K562 (cell line): ENCODE measurements around the gene CTDSPL. TPM values are rescaled to one million over a fixed set of nuclear protein-coding genes. Genes with fewer than 3 reads are reported as not detected.
A peak's percentile ranks its signal among the peaks of the same experiment; 100 is the strongest.

ENCODE experiments used
- ATAC-seq: fragments of 200-7000 bp; cut with Tn5 transposase; 3 replicates; pipeline ENCODE4 v1.9.1; 2020; ENCODE audit warnings: moderate library complexity
- BruUV-seq: library from RNA; stranded (reverse); fragments of 400-500 nt; replicated peaks from 2 replicates; lab custom pipeline; 2021; lab: Mats Ljungman, UMichigan
- CTCF ChIA-PET: fragments of 300-600 bp; formaldehyde crosslinking; extraction: SDS; loops from one replicate; lab custom pipeline; 2021; ENCODE audit warnings: low intra/inter-chr PET ratio; lab: Yijun Ruan, JAX
- POLR2A ChIA-PET: fragments of 300-600, 350-650 bp; sonication (Branson Sonifier 250); formaldehyde crosslinking; extraction: SDS; loops from one replicate; lab custom pipeline; 2021; ENCODE audit warnings: antibody characterized with exemption, inconsistent platforms; lab: Yijun Ruan, JAX
- DNase-seq, 4 experiments: peaks; one replicate each; pipeline versions ENCODE4 v3.0.0 to v3.0.0-alpha.2; 2011 to 2018; ENCODE audit warnings: low spot score in 3 of 4, mixed read lengths in 3 of 4; ENCODE audit errors: extremely low read depth in 1 of 4
- FAIRE-seq: peaks from 2 replicates; lab custom pipeline; 2011; peaks lifted over from hg19 to GRCh38; lab: Jason Lieb, UNC
- H2AFZ ChIP-seq: 2 replicates; pipeline ENCODE4 v1.6.0; 2011; ENCODE audit warnings: low read depth, low read length, control low read depth, inconsistent platforms
- H3K27ac ChIP-seq: fragments of 200-600 bp; 3 replicates; pipeline ENCODE4 v1.8.0; 2011; ENCODE audit warnings: low read depth, mild to moderate bottlenecking, control low read depth, inconsistent platforms, low read length, moderate library complexity, mixed read lengths; ENCODE audit errors: extremely low read depth
- H3K27me3 ChIP-seq, 2 experiments: fragments of 300-600 bp in 1 of 2; 2 replicates in 1 of 2; 3 replicates in 1 of 2; pipeline versions ENCODE4 v1.6.0 to v1.8.0; 2011; ENCODE audit warnings: inconsistent platforms in 2 of 2, low read length in 2 of 2, mild to moderate bottlenecking in 1 of 2, mixed read lengths in 1 of 2, moderate library complexity in 1 of 2; ENCODE audit not compliant: control insufficient read depth in 2 of 2, insufficient read depth in 2 of 2
- H3K36me3 ChIP-seq: fragments of 300-600 bp; 3 replicates; pipeline ENCODE4 v1.8.0; 2011; ENCODE audit warnings: mild to moderate bottlenecking, low read length, inconsistent platforms; ENCODE audit not compliant: control insufficient read depth, insufficient read depth
- H3K4me1 ChIP-seq, 2 experiments: fragments of 200-600 bp in 1 of 2; replicated peaks in 1 of 2; 2 replicates in 1 of 2; 3 replicates in 1 of 2; pipeline versions ENCODE4 v1.5.1 to v1.8.0; 2011; ENCODE audit warnings: inconsistent platforms in 2 of 2, low read length in 2 of 2, mild to moderate bottlenecking in 1 of 2, mixed read lengths in 1 of 2, moderate library complexity in 1 of 2; ENCODE audit not compliant: control insufficient read depth in 2 of 2, insufficient read depth in 2 of 2
- H3K4me2 ChIP-seq: 2 replicates; pipeline ENCODE4 v1.6.1; 2011; ENCODE audit warnings: low read length, control low read depth, inconsistent platforms, mixed read lengths; ENCODE audit not compliant: insufficient read depth
- H3K4me3 ChIP-seq: fragments of 200-600 bp; sonication (generic), shearing (Covaris generic); 2 replicates; pipeline ENCODE4 v1.5.1; 2016; ENCODE audit warnings: control low read depth, inconsistent platforms
- H3K79me2 ChIP-seq: fragments of 200-600 bp; 3 replicates; pipeline ENCODE4 v1.8.0; 2011; ENCODE audit warnings: low read length, inconsistent platforms; ENCODE audit not compliant: control insufficient read depth, insufficient read depth
- H3K9ac ChIP-seq, 2 experiments: 2 replicates each; pipeline versions ENCODE4 v1.6.0 to v1.6.1; 2011; ENCODE audit warnings: low read depth in 2 of 2, low read length in 2 of 2, control low read depth in 1 of 2, inconsistent platforms in 1 of 2, mild to moderate bottlenecking in 1 of 2, mixed read lengths in 1 of 2; ENCODE audit not compliant: insufficient read depth in 1 of 2
- H3K9me1 ChIP-seq: one replicate; pipeline ENCODE4 v1.6.0; 2011; ENCODE audit warnings: inconsistent platforms, mild to moderate bottlenecking, low read length, moderate library complexity; ENCODE audit not compliant: control insufficient read depth, insufficient read depth
- H3K9me3 ChIP-seq: replicated peaks from 2 replicates; pipeline ENCODE4 v1.5.1; 2011; ENCODE audit warnings: low read depth, low read length, inconsistent platforms; ENCODE audit not compliant: control insufficient read depth, insufficient read depth
- H4K20me1 ChIP-seq: replicated peaks from 2 replicates; pipeline ENCODE4 v1.6.1; 2011; ENCODE audit warnings: low read length, inconsistent platforms, mixed read lengths; ENCODE audit not compliant: control insufficient read depth, insufficient read depth
- CAMTA2 ChIP-seq: fragments of 250-450 bp; sonication (Bioruptor Pico); conservative IDR thresholded peaks from 2 replicates; pipeline ENCODE4 v1.5.1; 2022
- CREBBP ChIP-seq: IDR thresholded peaks from one replicate; pipeline ENCODE4 v1.6.1; 2012; ENCODE audit warnings: low read depth, mild to moderate bottlenecking, control low read depth, inconsistent platforms, low read length
- CTBP1 ChIP-seq: fragments of 450-650 bp; IDR thresholded peaks from 2 replicates; pipeline ENCODE4 v1.6.1; 2016; ENCODE audit warnings: borderline replicate concordance
- FIP1L1 ChIP-seq: fragments of 200-400 bp; formaldehyde crosslinking; IDR thresholded peaks from 2 replicates; pipeline ENCODE4 v1.6.1; 2018; ENCODE audit warnings: mild to moderate bottlenecking, low read depth, low read length; ENCODE audit not compliant: poor library complexity, severe bottlenecking
- FOXM1 ChIP-seq, 2 experiments: fragments of 450-650 bp in 1 of 2; sonication (generic) in 1 of 2; formaldehyde crosslinking in 1 of 2; IDR thresholded peaks; 2 replicates each; pipeline versions ENCODE4 v1.6.1 to v1.9.0; 2017 to 2022; ENCODE audit warnings: low read depth in 2 of 2, mild to moderate bottlenecking in 2 of 2, missing genetic modification reagents in 1 of 2, moderate library complexity in 1 of 2
- GTF2F1 ChIP-seq: IDR thresholded peaks from 2 replicates; pipeline ENCODE4 v1.6.1; 2011; ENCODE audit warnings: low read depth, low read length, improper control_type of control experiment
- HNRNPL ChIP-seq: fragments of 200-400 bp; formaldehyde crosslinking; IDR thresholded peaks from 2 replicates; pipeline ENCODE4 v1.6.1; 2017; ENCODE audit warnings: low read depth, mild to moderate bottlenecking, low read length
- ILF3 ChIP-seq: fragments of 450-650 bp; IDR thresholded peaks from 2 replicates; pipeline ENCODE4 v1.6.1; 2018; ENCODE audit warnings: antibody characterized with exemption, mild to moderate bottlenecking, moderate library complexity, borderline replicate concordance
- KDM1A ChIP-seq, 2 experiments: fragments of 450-650 bp; IDR thresholded peaks; 2 replicates each; pipeline ENCODE4 v1.6.1; 2016; ENCODE audit warnings: mild to moderate bottlenecking in 2 of 2
- KLF13 ChIP-seq: fragments of 450-650 bp; IDR thresholded peaks from 2 replicates; pipeline ENCODE4 v1.6.1; 2016; ENCODE audit warnings: missing genetic modification characterization, low read depth, mild to moderate bottlenecking, missing compliant biosample characterization, moderate library complexity, borderline replicate concordance
- MCM3 ChIP-seq: fragments of 450-650 bp; IDR thresholded peaks from 2 replicates; pipeline ENCODE4 v1.6.1; 2016
- MEIS2 ChIP-seq: fragments of 450-650 bp; IDR thresholded peaks from 2 replicates; pipeline ENCODE4 v1.6.1; 2014; ENCODE audit warnings: mild to moderate bottlenecking; ENCODE audit not compliant: partially characterized antibody
- NFRKB ChIP-seq: fragments of 450-650 bp; IDR thresholded peaks from 2 replicates; pipeline ENCODE4 v1.6.1; 2016; ENCODE audit warnings: low read depth
- PTBP1 ChIP-seq: fragments of 200-400 bp; formaldehyde crosslinking; IDR thresholded peaks from 2 replicates; pipeline ENCODE4 v1.6.1; 2017; ENCODE audit warnings: low read depth, low read length
- RB1 ChIP-seq: fragments of 450-650 bp; IDR thresholded peaks from 2 replicates; pipeline ENCODE4 v1.6.1; 2017; ENCODE audit warnings: low read depth, mild to moderate bottlenecking
- SMC3 ChIP-seq: conservative IDR thresholded peaks from 2 replicates; pipeline ENCODE4 v1.6.1; 2011; ENCODE audit warnings: low read depth, low read length, improper control_type of control experiment; ENCODE audit not compliant: insufficient read depth
- TAF15 ChIP-seq: fragments of 200-400 bp; formaldehyde crosslinking; IDR thresholded peaks from 2 replicates; pipeline ENCODE4 v1.6.1; 2017; ENCODE audit warnings: mild to moderate bottlenecking, low read depth, low read length, moderate library complexity
- TCF3 ChIP-seq: sonication (generic); formaldehyde crosslinking; IDR thresholded peaks from 2 replicates; pipeline ENCODE4 v1.4.0; 2020; ENCODE audit warnings: mild to moderate bottlenecking, missing genetic modification reagents
- XRCC4 ChIP-seq: IDR thresholded peaks from one replicate; pipeline ENCODE4 v1.6.1; 2011; ENCODE audit not compliant: insufficient read depth, insufficient read length; ENCODE audit errors: extremely low read depth
- ZNF224 ChIP-seq: sonication (generic); formaldehyde crosslinking; IDR thresholded peaks from 2 replicates; pipeline ENCODE4 v1.8.0; 2022; ENCODE audit warnings: mild to moderate bottlenecking, missing genetic modification reagents
- ZNF707 ChIP-seq: fragments of 250-450 bp; sonication (Bioruptor Pico); conservative IDR thresholded peaks from 2 replicates; pipeline ENCODE4 v1.8.0; 2022; ENCODE audit warnings: inconsistent platforms, mild to moderate bottlenecking, moderate library complexity
- WGBS: fragments of 100-300 bp; shearing (Covaris generic); methylation state at CpG from one replicate; pipeline ENCODE4 v1.1.6; 2016; ENCODE audit warnings: low coverage, mixed read lengths; ENCODE audit not compliant: insufficient coverage; ENCODE audit errors: missing lambda C conversion rate; 5-methylcytosine and 5-hydroxymethylcytosine counted together
- in situ Hi-C: fragments of 300-500 bp; cut with MboI; formaldehyde crosslinking; loops from 4 replicates; pipeline ENCODE4 v1.15.0; 2018; ENCODE audit warnings: inconsistent platforms, mixed read lengths
- intact Hi-C: fragments of 100-400 bp; cut with micrococcal nuclease; formaldehyde crosslinking; loops from 2 replicates; pipeline ENCODE4 v1.14.2; 2022
- polyA plus RNA-seq, 8 experiments: library from polyadenylated mRNA; depleted of rRNA in 4 of 8; stranded (reverse) in 5 of 8; unstranded in 3 of 8; fragments of >200 nt; fragmentation: Nextera tagmentation in 2 of 8; fragmentation: Illumina TruSeq in 1 of 8; extraction: Ambion mirVana in 2 of 8; extraction: Trizol in 1 of 8; gene quantifications; 2 replicates each; pipeline versions ENCODE4 v1.2.1 to v1.2.3, GENCODE V29; 2011 to 2014; ENCODE audit warnings: inconsistent platforms in 1 of 8, missing spikeins in 1 of 8
- total RNA-seq, 7 experiments: library from RNA; depleted of rRNA in 6 of 7; stranded (reverse); fragments of >200 nt in 6 of 7; fragmentation: Illumina TruSeq in 2 of 7; extraction: Trizol in 2 of 7; gene quantifications; 2 replicates each; pipeline versions ENCODE4 v1.2.1 to v1.2.3, GENCODE V29; 2011 to 2021; ENCODE audit warnings: low replicate concordance in 1 of 7
- TF ChIP-seq, protein P1 (sequence below): sonication (generic); formaldehyde crosslinking; IDR thresholded peaks from 2 replicates; pipeline ENCODE4 v1.9.0; 2022; ENCODE audit warnings: mild to moderate bottlenecking, missing genetic modification reagents

The CTDSPL gene
- total and polyA plus RNA-seq, 9 of the 15 experiments (the other 6 are each of a cell fraction or from before 2014, with no cell fraction given): 5.1 to 19.3 (median 11.3) TPM

- peak; percentile 40; the same call in 1 of the 2 replicates for TF ChIP-seq CTBP1
- peak; percentile 39; the same call in 1 of the 2 replicates for TF ChIP-seq RB1
- TF ChIP-seq FIP1L1: no peak
- TF ChIP-seq KLF13 (tag): 0 out of 2 replicates have a peak, but pooled peaks have one; percentile 24
- no peak for TF ChIP-seq PTBP1
- peak; percentile 96 for TF ChIP-seq SMC3
- no peak for TF ChIP-seq CAMTA2 (CRISPR knock-in tag)
These were observed 105.7 kb downstream of the CTDSPL start (continued) for GRCh38 chr3:37967260-37967881.

DNA sequence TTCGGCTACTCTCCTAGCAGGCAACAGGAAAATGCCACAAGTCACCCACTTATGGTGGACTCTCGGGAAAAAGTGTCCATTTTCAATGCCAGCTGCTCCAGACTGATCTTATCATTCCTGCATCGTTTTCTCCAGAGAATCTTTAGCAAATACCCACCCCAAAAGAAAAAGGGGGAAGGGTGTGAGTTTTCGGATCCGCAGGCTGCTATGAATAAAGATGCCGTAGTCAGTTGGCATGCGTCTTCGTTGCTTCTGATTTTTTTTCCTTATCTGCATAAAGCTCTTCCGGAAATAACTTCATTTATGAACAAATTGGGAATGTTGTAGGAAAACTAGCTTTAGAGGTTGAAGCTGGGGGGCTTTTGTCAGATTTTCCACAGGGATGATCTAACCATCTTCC lies 106.5 kb downstream of the CTDSPL start:
- 0 out of 5 replicates have a peak, but pooled peaks cover 0 to 4% of the 10 kb centered on the region in 2 experiments for H3K27me3 ChIP-seq
- intact Hi-C loops (loop anchor here (5.0 to 10.0 kb wide), 2 partner anchors 413 to 1241 kb away; no protein-coding TSS in a partner anchor), in situ Hi-C loops (no loop called here)
- peaks cover 2% of the 10 kb centered on the region for H3K9me1 ChIP-seq
- CTCF ChIA-PET: no interaction called here
- H3K36me3 ChIP-seq: no peaks in the 10 kb centered on the region
- H3K9ac ChIP-seq: no peak overlapping the region
- H3K4me3 ChIP-seq: no peak overlapping the region
- ATAC-seq: no peak
- WGBS: 52% methylated on average over 9 of the region's 9 CpGs
- H2AFZ ChIP-seq: no peak overlapping the region
- POLR2A ChIA-PET: interaction anchor here (0.7 to 3.0 kb wide), 3 partner anchors 10 to 411 kb away, joined by 3 to 15 read pairs (median 4); no protein-coding TSS in a partner anchor
- no peaks in the 10 kb centered on the region for H3K9me3 ChIP-seq
- peaks cover 0 to 7% of the 10 kb centered on the region in 2 experiments; a peak in 2 of 5 replicates for H3K4me1 ChIP-seq
- no TSS peak for BruUV-seq
- H3K4me2 ChIP-seq: no peak overlapping the region
- DNase-seq: no peak
- no peak for FAIRE-seq
- H4K20me1 ChIP-seq: no peaks in the 10 kb centered on the region
- no peaks in the 10 kb centered on the region for H3K79me2 ChIP-seq
- TF ChIP-seq HNRNPL (no peak), MEIS2 (no peak), ZNF224 (no peak), TCF3 (no peak), KDM1A (IDR thresholded peaks at IDR 0.05) (no peak), ILF3 (no peak), XRCC4 (no peak), ZNF707 (CRISPR knock-in tag) (no peak), GTF2F1 (no peak), NFRKB (no peak), MCM3 (no peak), CREBBP (no peak), TAF15 (no peak), FOXM1 (IDR thresholded peaks at IDR 0.05; ENCODE audit: low read depth) (no peak), FOXM1 (CRISPR knock-in tag; IDR thresholded peaks at IDR 0.05; ENCODE audit: low read depth) (no peak)
- TF ChIP-seq, protein P1, sequence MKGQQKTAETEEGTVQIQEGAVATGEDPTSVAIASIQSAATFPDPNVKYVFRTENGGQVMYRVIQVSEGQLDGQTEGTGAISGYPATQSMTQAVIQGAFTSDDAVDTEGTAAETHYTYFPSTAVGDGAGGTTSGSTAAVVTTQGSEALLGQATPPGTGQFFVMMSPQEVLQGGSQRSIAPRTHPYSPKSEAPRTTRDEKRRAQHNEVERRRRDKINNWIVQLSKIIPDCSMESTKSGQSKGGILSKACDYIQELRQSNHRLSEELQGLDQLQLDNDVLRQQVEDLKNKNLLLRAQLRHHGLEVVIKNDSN (CRISPR knock-in tag): no peak
- H3K27ac ChIP-seq: no peak overlapping the region
